Jurkat, Clone E6-1 (cell line): ENCODE results near the gene YIPF6. TPM values are rescaled to one million over a fixed set of nuclear protein-coding genes. Genes with fewer than 3 reads are reported as not detected.
"Not testable (repeated sequence)": the region's sequence is repeated elsewhere in the genome, so short reads cannot be mapped to it uniquely, and the experiment has no call there.

Experiments used
- DNase-seq: peaks from one replicate; pipeline ENCODE4 v3.0.0-alpha.2; 2011; ENCODE audit warnings: low read depth, low spot score
- H3K4me3 ChIP-seq: 2 replicates; pipeline ENCODE4 v1.5.1; 2011; ENCODE audit warnings: mild to moderate bottlenecking, low read length, control low read depth, moderate library complexity
- polyA plus RNA-seq: library from polyadenylated mRNA; unstranded; fragments of >200 nt; gene quantifications from one replicate; pipeline ENCODE4 v1.2.1, GENCODE V29; 2012; ENCODE audit warnings: missing spikeins; ENCODE audit not compliant: insufficient read length, insufficient read depth

YIPF6 gene
- 14.8 TPM for polyA plus RNA-seq

GRCh38 chrX:68498508-68499379 lies at the start of gene YIPF6:
Gene YIPF6 (plus strand): TSS chrX:68499051. CDS start chrX:68499067, 16 bp downstream.
- peak; percentile 24 for DNase-seq
- H3K4me3 ChIP-seq = peak within 1 kb of the TSS; percentile 76

GRCh38 chrX:68451720-68452119 lies 47.1 kb upstream of the YIPF6 start:
- no peak overlapping the region for H3K4me3 ChIP-seq
- DNase-seq = no peak

- DNase-seq = no peak
- H3K4me3 ChIP-seq = no peak overlapping the region
Measured at GRCh38 chrX:68454476-68455150, 44.2 kb upstream of the YIPF6 start.

GRCh38 chrX:68455151-68455510 lies 43.7 kb upstream of the YIPF6 start:
- DNase-seq = no peak

GRCh38 chrX:68461093-68461492 lies 37.8 kb upstream of the YIPF6 start:
- H3K4me3 ChIP-seq = no peak overlapping the region
- no peak for DNase-seq

More at GRCh38 chrX:68455151-68455510, 43.7 kb upstream of the YIPF6 start:
- no peak overlapping the region for H3K4me3 ChIP-seq

- H3K4me3 ChIP-seq = no peak overlapping the region
- DNase-seq = no peak
Measured at GRCh38 chrX:68461576-68461975, 37.3 kb upstream of the YIPF6 start.

- no peak overlapping the region for H3K4me3 ChIP-seq
- no peak for DNase-seq
Measured at GRCh38 chrX:68462197-68462596, 36.7 kb upstream of the YIPF6 start.

GRCh38 chrX:68462653-68463052 lies 36.2 kb upstream of the YIPF6 start:
- peak; percentile 40 for DNase-seq
- no peak overlapping the region for H3K4me3 ChIP-seq

- DNase-seq = no peak
Measured at GRCh38 chrX:68463880-68464279, 35.0 kb upstream of the YIPF6 start.

GRCh38 chrX:68464796-68465195 lies 34.1 kb upstream of the YIPF6 start:
- no peak for DNase-seq
- no peak overlapping the region for H3K4me3 ChIP-seq

More at GRCh38 chrX:68463880-68464279, 35.0 kb upstream of the YIPF6 start:
- no peak overlapping the region for H3K4me3 ChIP-seq

GRCh38 chrX:68480969-68481368 lies 17.9 kb upstream of the YIPF6 start:
- H3K4me3 ChIP-seq = no peak overlapping the region

GRCh38 chrX:68486198-68486597 lies 12.7 kb upstream of the YIPF6 start:
- H3K4me3 ChIP-seq, DNase-seq: not testable (repeated sequence)

More at GRCh38 chrX:68480969-68481368, 17.9 kb upstream of the YIPF6 start:
- DNase-seq = no peak

- no peak for DNase-seq
Measured at GRCh38 chrX:68487254-68487653, 11.6 kb upstream of the YIPF6 start.

GRCh38 chrX:68487924-68488323 lies 10.9 kb upstream of the YIPF6 start:
- DNase-seq = no peak

More at GRCh38 chrX:68487254-68487653, 11.6 kb upstream of the YIPF6 start:
- H3K4me3 ChIP-seq = no peak overlapping the region

GRCh38 chrX:68488657-68489056 lies 10.2 kb upstream of the YIPF6 start:
- DNase-seq = no peak
- H3K4me3 ChIP-seq = no peak overlapping the region

More at GRCh38 chrX:68487924-68488323, 10.9 kb upstream of the YIPF6 start:
- H3K4me3 ChIP-seq = no peak overlapping the region

- no peak for DNase-seq
- no peak overlapping the region for H3K4me3 ChIP-seq
Measured at GRCh38 chrX:68490644-68491043, 8.2 kb upstream of the YIPF6 start.

GRCh38 chrX:68492583-68492982 lies 6.3 kb upstream of the YIPF6 start:
- no peak for DNase-seq
- no peak overlapping the region for H3K4me3 ChIP-seq

GRCh38 chrX:68493776-68494175 lies 5.1 kb upstream of the YIPF6 start:
- DNase-seq = not testable (repeated sequence)

GRCh38 chrX:68498044-68498507 lies 775 bp upstream of the YIPF6 start:
- DNase-seq = no peak
- H3K4me3 ChIP-seq = peak overlapping the region; percentile 76

More at GRCh38 chrX:68493776-68494175, 5.1 kb upstream of the YIPF6 start:
- H3K4me3 ChIP-seq = not testable (repeated sequence)
